Measurements from ENCODE around the gene ARID1B. TPM values are rescaled to one million over a fixed set of nuclear protein-coding genes. Genes with fewer than 3 reads are reported as not detected.

ARID1B gene
- total and polyA plus RNA-seq, 2 of the 13 experiments (the other 11 are each of a cell fraction or from before 2014, with no cell fraction given): 20.1 to 32.6 TPM

DNA sequence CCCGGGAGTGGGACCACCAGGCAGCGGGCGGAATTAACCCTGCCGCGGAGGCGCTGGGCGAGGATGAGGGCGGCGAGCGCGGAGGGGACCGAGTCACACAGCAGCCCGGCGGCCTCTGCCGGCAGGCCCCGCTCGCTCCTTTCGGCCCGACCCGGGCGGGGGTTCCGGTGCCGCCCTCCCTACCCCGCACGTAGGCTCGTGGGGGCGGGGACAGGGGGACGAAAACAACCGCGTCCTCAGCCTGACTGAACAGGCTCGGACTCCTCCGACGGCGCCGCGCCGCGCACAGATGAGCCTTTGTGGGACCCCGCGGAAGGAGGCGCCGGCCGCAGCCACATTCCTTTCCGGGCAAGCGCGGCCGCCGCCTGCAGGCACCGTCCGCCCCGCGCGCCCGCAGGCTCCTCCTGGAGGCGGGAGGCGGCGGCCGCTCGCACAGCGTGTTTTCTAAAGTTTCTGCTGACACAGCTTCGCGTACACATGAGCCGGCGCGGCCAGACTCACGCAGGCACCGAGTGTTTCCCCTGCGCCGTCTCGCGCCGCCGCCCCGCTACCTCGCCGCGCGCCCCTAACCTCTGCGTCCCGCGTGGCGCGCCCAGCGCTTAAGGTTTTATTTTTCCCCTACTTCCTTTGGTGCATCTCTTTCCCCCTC, 244.3 kb downstream of the ARID1B start (continued):
- TF ChIP-seq, protein P1, sequence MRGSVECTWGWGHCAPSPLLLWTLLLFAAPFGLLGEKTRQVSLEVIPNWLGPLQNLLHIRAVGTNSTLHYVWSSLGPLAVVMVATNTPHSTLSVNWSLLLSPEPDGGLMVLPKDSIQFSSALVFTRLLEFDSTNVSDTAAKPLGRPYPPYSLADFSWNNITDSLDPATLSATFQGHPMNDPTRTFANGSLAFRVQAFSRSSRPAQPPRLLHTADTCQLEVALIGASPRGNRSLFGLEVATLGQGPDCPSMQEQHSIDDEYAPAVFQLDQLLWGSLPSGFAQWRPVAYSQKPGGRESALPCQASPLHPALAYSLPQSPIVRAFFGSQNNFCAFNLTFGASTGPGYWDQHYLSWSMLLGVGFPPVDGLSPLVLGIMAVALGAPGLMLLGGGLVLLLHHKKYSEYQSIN (CRISPR knock-in tag; IDR thresholded peaks at IDR 0.05; ENCODE audit: borderline replicate concordance): no peak; the same call in 1 of the 2 replicates
- TF ChIP-seq MEF2D (CRISPR knock-in tag; IDR thresholded peaks at IDR 0.05) (no peak), TBX2 (CRISPR knock-in tag; IDR thresholded peaks at IDR 0.05; ENCODE audit: borderline replicate concordance) (peak; percentile 94), SP2 (CRISPR knock-in tag; IDR thresholded peaks at IDR 0.05) (no peak), PHB2 (IDR thresholded peaks at IDR 0.05; ENCODE audit: partially characterized antibody) (no peak), PAWR (CRISPR knock-in tag; IDR thresholded peaks at IDR 0.05; ENCODE audit: borderline replicate concordance) (no peak), PITX1 (CRISPR knock-in tag; IDR thresholded peaks at IDR 0.05) (peak; percentile 66), ZNF34 (CRISPR knock-in tag; IDR thresholded peaks at IDR 0.05; ENCODE audit: borderline replicate concordance) (peak; percentile 87; the same call in 1 of the 2 replicates), ZNF773 (CRISPR knock-in tag; IDR thresholded peaks at IDR 0.05; ENCODE audit: borderline replicate concordance) (peak; percentile 34; the same call in 1 of the 2 replicates), FIP1L1 (IDR thresholded peaks at IDR 0.05; ENCODE audit: borderline replicate concordance, insufficient read depth, low read depth, low read length) (peak; percentile 91), ZNF644 (CRISPR knock-in tag; IDR thresholded peaks at IDR 0.05; ENCODE audit: low read depth) (no peak), FLYWCH1 (CRISPR knock-in tag; IDR thresholded peaks at IDR 0.05) (no peak), ZNF839 (CRISPR knock-in tag; IDR thresholded peaks at IDR 0.05; ENCODE audit: borderline replicate concordance) (0 out of 2 replicates have a peak, but pooled peaks have one; percentile 17), SMAD1 (CRISPR knock-in tag; IDR thresholded peaks at IDR 0.05; ENCODE audit: borderline replicate concordance, low read depth) (peak; percentile 76), ZNF841 (CRISPR knock-in tag; IDR thresholded peaks at IDR 0.05; ENCODE audit: borderline replicate concordance) (0 out of 2 replicates have a peak, but pooled peaks have one; percentile 66), ZNF354B (CRISPR knock-in tag; IDR thresholded peaks at IDR 0.05) (no peak), PAF1 (CRISPR knock-in tag; IDR thresholded peaks at IDR 0.05) (no peak; the same call in 1 of the 2 replicates), MXI1 (IDR thresholded peaks at IDR 0.05; ENCODE audit: borderline replicate concordance, low read depth, low read length) (no peak; the same call in 2 of the 3 replicates), MAF1 (CRISPR knock-in tag; IDR thresholded peaks at IDR 0.05; ENCODE audit: borderline replicate concordance) (no peak; the same call in 1 of the 2 replicates)
- TF ChIP-seq, protein P2, sequence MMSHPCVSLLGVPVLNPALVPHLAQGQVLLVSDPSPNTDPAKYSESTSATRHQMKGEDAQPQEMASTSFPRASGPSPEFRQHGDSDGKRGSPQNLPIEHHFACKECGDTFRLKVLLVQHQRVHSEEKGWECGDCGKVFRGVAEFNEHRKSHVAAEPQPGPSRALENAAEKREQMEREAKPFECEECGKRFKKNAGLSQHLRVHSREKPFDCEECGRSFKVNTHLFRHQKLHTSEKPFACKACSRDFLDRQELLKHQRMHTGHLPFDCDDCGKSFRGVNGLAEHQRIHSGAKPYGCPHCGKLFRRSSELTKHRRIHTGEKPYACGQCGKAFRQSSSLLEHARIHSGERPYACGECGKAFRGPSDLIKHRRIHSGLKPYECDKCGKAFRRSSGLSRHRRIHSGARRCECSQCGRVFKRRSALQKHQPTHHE (CRISPR knock-in tag; IDR thresholded peaks at IDR 0.05; ENCODE audit: borderline replicate concordance): peak; percentile 97; the same call in 1 of the 2 replicates
- TF ChIP-seq, protein P3, sequence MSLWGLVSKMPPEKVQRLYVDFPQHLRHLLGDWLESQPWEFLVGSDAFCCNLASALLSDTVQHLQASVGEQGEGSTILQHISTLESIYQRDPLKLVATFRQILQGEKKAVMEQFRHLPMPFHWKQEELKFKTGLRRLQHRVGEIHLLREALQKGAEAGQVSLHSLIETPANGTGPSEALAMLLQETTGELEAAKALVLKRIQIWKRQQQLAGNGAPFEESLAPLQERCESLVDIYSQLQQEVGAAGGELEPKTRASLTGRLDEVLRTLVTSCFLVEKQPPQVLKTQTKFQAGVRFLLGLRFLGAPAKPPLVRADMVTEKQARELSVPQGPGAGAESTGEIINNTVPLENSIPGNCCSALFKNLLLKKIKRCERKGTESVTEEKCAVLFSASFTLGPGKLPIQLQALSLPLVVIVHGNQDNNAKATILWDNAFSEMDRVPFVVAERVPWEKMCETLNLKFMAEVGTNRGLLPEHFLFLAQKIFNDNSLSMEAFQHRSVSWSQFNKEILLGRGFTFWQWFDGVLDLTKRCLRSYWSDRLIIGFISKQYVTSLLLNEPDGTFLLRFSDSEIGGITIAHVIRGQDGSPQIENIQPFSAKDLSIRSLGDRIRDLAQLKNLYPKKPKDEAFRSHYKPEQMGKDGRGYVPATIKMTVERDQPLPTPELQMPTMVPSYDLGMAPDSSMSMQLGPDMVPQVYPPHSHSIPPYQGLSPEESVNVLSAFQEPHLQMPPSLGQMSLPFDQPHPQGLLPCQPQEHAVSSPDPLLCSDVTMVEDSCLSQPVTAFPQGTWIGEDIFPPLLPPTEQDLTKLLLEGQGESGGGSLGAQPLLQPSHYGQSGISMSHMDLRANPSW (CRISPR knock-in tag; IDR thresholded peaks at IDR 0.05; ENCODE audit: borderline replicate concordance): no peak; the same call in 1 of the 2 replicates
- TF ChIP-seq, protein P4, sequence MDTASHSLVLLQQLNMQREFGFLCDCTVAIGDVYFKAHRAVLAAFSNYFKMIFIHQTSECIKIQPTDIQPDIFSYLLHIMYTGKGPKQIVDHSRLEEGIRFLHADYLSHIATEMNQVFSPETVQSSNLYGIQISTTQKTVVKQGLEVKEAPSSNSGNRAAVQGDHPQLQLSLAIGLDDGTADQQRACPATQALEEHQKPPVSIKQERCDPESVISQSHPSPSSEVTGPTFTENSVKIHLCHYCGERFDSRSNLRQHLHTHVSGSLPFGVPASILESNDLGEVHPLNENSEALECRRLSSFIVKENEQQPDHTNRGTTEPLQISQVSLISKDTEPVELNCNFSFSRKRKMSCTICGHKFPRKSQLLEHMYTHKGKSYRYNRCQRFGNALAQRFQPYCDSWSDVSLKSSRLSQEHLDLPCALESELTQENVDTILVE (CRISPR knock-in tag; IDR thresholded peaks at IDR 0.05): peak; percentile 65; the same call in 1 of the 2 replicates
- TF ChIP-seq, protein P5, sequence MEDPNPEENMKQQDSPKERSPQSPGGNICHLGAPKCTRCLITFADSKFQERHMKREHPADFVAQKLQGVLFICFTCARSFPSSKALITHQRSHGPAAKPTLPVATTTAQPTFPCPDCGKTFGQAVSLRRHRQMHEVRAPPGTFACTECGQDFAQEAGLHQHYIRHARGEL (CRISPR knock-in tag; IDR thresholded peaks at IDR 0.05): 0 out of 2 replicates have a peak, but pooled peaks have one; percentile 16
